Naive thymus-derived CD4-positive, alpha-beta T cell (primary cell): Measurements from ENCODE around the gene METTL24. TPM values are rescaled to one million over a fixed set of nuclear protein-coding genes. Genes with fewer than 3 reads are reported as not detected.

ENCODE experiments used
- ATAC-seq: fragments of 150-1000 bp; cut with Tn5 transposase; 2 replicates; pipeline ENCODE4 v1.10.0; 2021; ENCODE audit warnings: mild to moderate bottlenecking, moderate library complexity
- CTCF ChIA-PET: fragments of 350-600 bp; sonication (Branson Sonifier 250); formaldehyde crosslinking; loops from one replicate; lab custom pipeline; 2021; ENCODE audit warnings: antibody characterized with exemption; lab: Charles Lee
- POLR2A ChIA-PET: fragments of 350-600 bp; sonication (Branson Sonifier 250); formaldehyde crosslinking; loops from one replicate; lab custom pipeline; 2021; ENCODE audit warnings: antibody characterized with exemption, inconsistent platforms; lab: Charles Lee
- DNase-seq, 9 donors: peaks; one replicate each; pipeline versions ENCODE4 v3.0.0 to v3.0.0-alpha.2; 2020 to 2022; ENCODE audit warnings: mixed read lengths in 1 of 9
- H3K27ac ChIP-seq: one replicate; pipeline ENCODE4 v1.7.0; 2013; ENCODE audit warnings: mild to moderate bottlenecking, low read depth, low read length, moderate library complexity
- H3K27me3 ChIP-seq, 2 donors: one replicate each; pipeline ENCODE4 v1.7.0; 2013; ENCODE audit warnings: low read length in 2 of 2, mild to moderate bottlenecking in 2 of 2, moderate library complexity in 2 of 2; ENCODE audit not compliant: control insufficient read depth in 2 of 2, insufficient read depth in 2 of 2
- H3K36me3 ChIP-seq, 3 experiments: 1 replicate in 2 of 3; 2 replicates in 1 of 3; pipeline ENCODE4 v1.7.0; 2013; ENCODE audit warnings: low read length in 3 of 3, mild to moderate bottlenecking in 3 of 3, moderate library complexity in 1 of 3; ENCODE audit not compliant: insufficient read depth in 3 of 3, control insufficient read depth in 2 of 3
- H3K4me1 ChIP-seq, 2 donors: one replicate each; pipeline ENCODE4 v1.7.0; 2013; ENCODE audit warnings: low read length in 2 of 2, mild to moderate bottlenecking in 2 of 2, moderate library complexity in 1 of 2; ENCODE audit not compliant: control insufficient read depth in 2 of 2, insufficient read depth in 2 of 2
- H3K4me3 ChIP-seq: 2 replicates; pipeline ENCODE4 v1.7.0; 2013; ENCODE audit warnings: mild to moderate bottlenecking, low read length
- H3K9me3 ChIP-seq, 3 experiments: 1 replicate in 2 of 3; 2 replicates in 1 of 3; pipeline ENCODE4 v1.7.0; 2013; ENCODE audit warnings: low read length in 3 of 3; ENCODE audit not compliant: control insufficient read depth in 2 of 3
- H3K27ac Mint-ChIP-seq, 9 donors: one replicate each; pipeline ENCODE4 v1.8.0; 2020 to 2022; ENCODE audit warnings: mixed read lengths in 9 of 9, mild to moderate bottlenecking in 8 of 9, moderate library complexity in 5 of 9, inconsistent platforms in 2 of 9
- H3K27me3 Mint-ChIP-seq, 5 donors: one replicate each; pipeline ENCODE4 v1.8.0; 2021 to 2022; ENCODE audit warnings: mixed read lengths in 5 of 5, mild to moderate bottlenecking in 1 of 5
- H3K36me3 Mint-ChIP-seq, 5 donors: one replicate each; pipeline ENCODE4 v1.8.0; 2020 to 2022; ENCODE audit warnings: mixed read lengths in 5 of 5, mild to moderate bottlenecking in 3 of 5, inconsistent platforms in 1 of 5
- H3K4me1 Mint-ChIP-seq, 7 donors: one replicate each; pipeline ENCODE4 v1.8.0; 2020 to 2022; ENCODE audit warnings: mixed read lengths in 7 of 7, mild to moderate bottlenecking in 3 of 7, inconsistent platforms in 1 of 7
- H3K4me3 Mint-ChIP-seq, 10 donors: one replicate each; pipeline ENCODE4 v1.8.0; 2020 to 2022; ENCODE audit warnings: mild to moderate bottlenecking in 10 of 10, mixed read lengths in 10 of 10, moderate library complexity in 6 of 10, inconsistent platforms in 2 of 10
- H3K9me3 Mint-ChIP-seq, 11 donors: one replicate each; pipeline ENCODE4 v1.8.0; 2020 to 2022; ENCODE audit warnings: mixed read lengths in 11 of 11, mild to moderate bottlenecking in 4 of 11, inconsistent platforms in 1 of 11, moderate library complexity in 1 of 11
- intact Hi-C, 2 donors: fragments of 100-400 bp; cut with micrococcal nuclease; formaldehyde crosslinking; loops; one replicate each; pipeline ENCODE4 v1.15.1; 2023
- polyA plus RNA-seq, 2 donors: library from polyadenylated mRNA; unstranded; fragments of 300-500 nt; fragmentation: Illumina TruSeq; gene quantifications; one replicate each; pipeline ENCODE4 v1.2.3, GENCODE V29; 2021
- total RNA-seq, 6 experiments: library from RNA in 5 of 6; stranded (reverse) in 5 of 6; gene quantifications; 1 replicate in 5 of 6; 2 replicates in 1 of 6; pipeline ENCODE4 v1.2.3 and lab custom pipeline; 2021 to 2026

METTL24 gene
- total and polyA plus RNA-seq, 7 experiments from 2014 or later: 0.47 TPM; not detected in 6

DNA sequence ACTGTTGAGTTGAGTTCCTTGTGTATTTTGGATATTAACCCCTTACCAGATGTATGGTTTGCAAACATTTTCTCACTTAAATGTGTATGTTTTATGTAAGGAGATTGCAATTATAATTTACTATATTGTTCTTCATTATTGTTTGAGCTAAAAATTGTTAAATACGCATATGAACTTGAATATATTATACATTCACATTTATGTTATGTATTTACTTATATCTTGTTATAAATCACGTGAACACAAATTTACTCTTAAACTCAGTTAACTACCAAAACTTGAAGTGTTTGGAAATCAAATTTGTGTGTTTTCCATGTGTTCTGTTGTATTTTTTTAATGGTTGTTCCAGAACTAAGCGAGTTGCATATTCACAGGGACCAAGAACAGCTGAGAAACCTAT lies 159.6 kb downstream of the METTL24 start:
- intact Hi-C loops: no loop called here
- H3K36me3 Mint-ChIP-seq: peaks cover 0 to 17% (median 13%) of the 10 kb centered on the region in 5 donors
- ATAC-seq (no peak), DNase-seq (no peak)
- H3K4me3 Mint-ChIP-seq: no peak overlapping the region
- peaks cover 7 to 66% (median 44%) of the 10 kb centered on the region in 7 donors for H3K4me1 Mint-ChIP-seq
- no peak overlapping the region for H3K27ac Mint-ChIP-seq
- H3K4me1 ChIP-seq: no peaks in the 10 kb centered on the region
- H3K27ac ChIP-seq: no peak overlapping the region
- ChIA-PET CTCF (interaction anchor here (0.5 to 1.0 kb wide), 2 partner anchors 9 to 159 kb away, joined by 3 to 4 read pairs; no protein-coding TSS in a partner anchor), POLR2A (interaction anchor here (0.7 kb wide), 1 partner anchor 610 kb away, joined by 3 read pairs; no protein-coding TSS in a partner anchor)
- H3K36me3 ChIP-seq: peaks cover 0 to 9% (median 0%) of the 10 kb centered on the region in 3 experiments
- H3K9me3 ChIP-seq: no peaks in the 10 kb centered on the region
- H3K27me3 ChIP-seq: no peaks in the 10 kb centered on the region
- H3K4me3 ChIP-seq: no peak overlapping the region
- no peaks in the 10 kb centered on the region for H3K27me3 Mint-ChIP-seq
- no peaks in the 10 kb centered on the region for H3K9me3 Mint-ChIP-seq

DNA sequence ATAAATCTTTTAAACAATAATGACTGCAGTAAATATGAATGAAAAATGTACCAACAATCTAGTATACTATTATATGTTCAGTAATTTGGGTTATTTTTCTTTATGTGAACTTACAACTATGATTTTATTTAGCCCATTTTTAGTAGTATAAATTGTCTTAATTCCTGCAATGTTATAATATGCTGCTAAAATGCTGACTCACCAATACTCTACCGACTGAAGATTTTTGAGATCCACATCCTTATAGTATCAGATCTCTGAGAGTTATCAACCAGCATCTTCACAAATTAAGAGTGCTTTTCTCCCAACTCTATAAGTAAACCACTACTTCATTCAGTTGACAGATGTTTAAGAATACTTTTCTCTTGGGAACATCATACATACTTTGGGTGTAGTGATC lies 161.3 kb downstream of the METTL24 start:
- Mint-ChIP-seq H3K4me1 (peaks cover 7 to 64% (median 42%) of the 10 kb centered on the region in 7 donors), H3K27me3 (no peaks in the 10 kb centered on the region), H3K4me3 (no peak overlapping the region), H3K27ac (no peak overlapping the region), H3K36me3 (peaks cover 0 to 17% (median 13%) of the 10 kb centered on the region in 5 donors), H3K9me3 (no peaks in the 10 kb centered on the region)
- Histone ChIP-seq H3K27ac (no peak overlapping the region), H3K4me3 (no peak overlapping the region), H3K4me1 (peaks cover 0 to 5% of the 10 kb centered on the region in 2 donors), H3K27me3 (no peaks in the 10 kb centered on the region), H3K9me3 (no peaks in the 10 kb centered on the region), H3K36me3 (peaks cover 0 to 13% (median 0%) of the 10 kb centered on the region in 3 experiments)
- no peak for ATAC-seq
- no peak for DNase-seq
- POLR2A ChIA-PET: no interaction called here
- intact Hi-C loops: no loop called here
- CTCF ChIA-PET: no interaction called here

DNA sequence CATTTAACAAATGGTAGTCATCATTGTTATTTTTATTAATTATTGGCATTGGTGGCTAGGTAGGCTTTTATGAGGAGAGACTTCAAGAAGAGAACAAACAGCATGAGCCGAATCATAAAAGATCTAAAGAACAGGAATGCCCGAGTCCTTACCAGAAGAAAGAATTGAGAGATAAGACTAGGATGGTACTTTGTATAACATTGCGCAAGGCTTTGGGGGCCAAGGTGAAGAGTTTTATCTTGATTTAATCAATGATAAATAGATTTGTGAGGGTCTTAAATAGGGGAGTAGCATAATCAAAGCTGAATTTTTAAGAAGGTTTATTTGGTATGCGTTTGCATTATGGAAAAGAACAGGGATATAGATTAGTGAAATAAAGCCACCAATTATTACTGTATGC lies 162.5 kb downstream of the METTL24 start:
- POLR2A ChIA-PET: no interaction called here
- Histone ChIP-seq H3K27me3 (no peaks in the 10 kb centered on the region), H3K4me3 (no peak overlapping the region), H3K36me3 (peaks cover 0 to 13% (median 0%) of the 10 kb centered on the region in 3 experiments), H3K27ac (no peak overlapping the region), H3K9me3 (no peaks in the 10 kb centered on the region), H3K4me1 (peaks cover 0 to 5% of the 10 kb centered on the region in 2 donors)
- intact Hi-C loops: no loop called here
- H3K36me3 Mint-ChIP-seq: peaks cover 0 to 17% (median 13%) of the 10 kb centered on the region in 5 donors
- no peaks in the 10 kb centered on the region for H3K9me3 Mint-ChIP-seq
- H3K27ac Mint-ChIP-seq: peak overlapping the region in 2 of 9 donors; percentile 5 to 11
- ATAC-seq: no peak
- peaks cover 7 to 57% (median 34%) of the 10 kb centered on the region in 7 donors for H3K4me1 Mint-ChIP-seq
- no peak for DNase-seq
- CTCF ChIA-PET: no interaction called here
- no peaks in the 10 kb centered on the region for H3K27me3 Mint-ChIP-seq
- H3K4me3 Mint-ChIP-seq: no peak overlapping the region

Other genes with a start within 250 kb of the METTL24 start
- 1 to 10 TPM in 2 of 5 experiments, under 1 TPM in 3; 0.19 to 4.7 (median 0.51) TPM for gene WASF1, start 178.7 kb downstream of the METTL24 start, total RNA-seq
- 1 to 10 TPM in 1 of 2 donors, under 1 TPM in 1; 0.24 to 1.2 TPM for gene WASF1, start 178.7 kb downstream of the METTL24 start, polyA plus RNA-seq
- 10 to 100 TPM; 25.2 to 40.6 (median 36.2) TPM for gene CDC40, start 177.9 kb downstream of the METTL24 start, total RNA-seq
- gene CDC40, start 177.9 kb downstream of the METTL24 start, polyA plus RNA-seq: 10 to 100 TPM; 21.3 to 32.2 TPM
- gene DDO, start 57.2 kb upstream of the METTL24 start, total RNA-seq: under 1 TPM in 1 of 5 experiments, not detected in 4; 0.47 TPM
- gene DDO, start 57.2 kb upstream of the METTL24 start, polyA plus RNA-seq: not detected
- gene SLC22A16, start 118.3 kb upstream of the METTL24 start, total RNA-seq: 1 to 10 TPM in 1 of 5 experiments, under 1 TPM in 1, not detected in 3; 0.29 to 2.1 TPM
- gene SLC22A16, start 118.3 kb upstream of the METTL24 start, polyA plus RNA-seq: not detected